GM20000 (cell line): ENCODE measurements around the gene CNNM3.

Source experiments
- DNase-seq: peaks from one replicate; pipeline ENCODE4 v3.0.0; 2012; ENCODE audit warnings: low spot score
- CTCF ChIP-seq: IDR thresholded peaks from 2 replicates; pipeline ENCODE4 v1.5.1; 2012; ENCODE audit warnings: mild to moderate bottlenecking, control low read depth; ENCODE audit errors: extremely low read depth, missing control alignments

CNNM3 gene

DNA sequence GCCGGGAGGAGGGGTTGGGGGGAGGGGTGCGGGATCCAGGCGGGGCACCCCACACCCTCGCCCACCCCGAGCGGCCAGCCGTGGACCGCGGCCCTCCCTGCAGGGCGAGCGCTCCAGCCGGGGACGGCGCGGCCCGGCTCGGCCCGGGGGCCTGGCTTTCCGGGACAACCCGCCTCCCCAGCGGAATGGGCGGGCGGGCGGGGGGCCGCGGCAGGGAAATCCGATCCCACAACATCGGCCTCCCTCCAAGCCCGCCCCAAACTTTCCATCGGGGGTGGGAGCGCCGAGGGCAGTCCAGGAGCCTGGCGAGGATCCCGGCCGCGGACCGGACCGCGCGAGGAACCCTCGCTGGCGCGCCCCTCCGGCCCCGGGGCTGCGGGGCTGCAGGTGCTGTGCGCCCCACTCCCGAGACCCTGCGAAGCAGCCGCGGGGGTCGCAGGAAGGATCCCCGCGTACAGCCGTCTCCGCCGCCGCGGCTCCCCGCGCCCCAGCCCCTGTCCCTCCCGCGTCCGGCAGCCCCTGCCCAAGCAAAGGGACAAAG lies 53.3 kb downstream of the CNNM3 start:
- no peak for TF ChIP-seq CTCF

GRCh38 chr2:96869822-96870625 lies 54.0 kb downstream of the CNNM3 start, which contains the start of gene SEMA4C:
Gene SEMA4C (minus strand): TSS chr2:96870080. CDS start chr2:96867886, 2,194 bp downstream.
- DNase-seq, result peak; percentile 82
- no peak for TF ChIP-seq CTCF

More for the DNA sequence above, 53.3 kb downstream of the CNNM3 start:
- DNase-seq, result no peak

DNA sequence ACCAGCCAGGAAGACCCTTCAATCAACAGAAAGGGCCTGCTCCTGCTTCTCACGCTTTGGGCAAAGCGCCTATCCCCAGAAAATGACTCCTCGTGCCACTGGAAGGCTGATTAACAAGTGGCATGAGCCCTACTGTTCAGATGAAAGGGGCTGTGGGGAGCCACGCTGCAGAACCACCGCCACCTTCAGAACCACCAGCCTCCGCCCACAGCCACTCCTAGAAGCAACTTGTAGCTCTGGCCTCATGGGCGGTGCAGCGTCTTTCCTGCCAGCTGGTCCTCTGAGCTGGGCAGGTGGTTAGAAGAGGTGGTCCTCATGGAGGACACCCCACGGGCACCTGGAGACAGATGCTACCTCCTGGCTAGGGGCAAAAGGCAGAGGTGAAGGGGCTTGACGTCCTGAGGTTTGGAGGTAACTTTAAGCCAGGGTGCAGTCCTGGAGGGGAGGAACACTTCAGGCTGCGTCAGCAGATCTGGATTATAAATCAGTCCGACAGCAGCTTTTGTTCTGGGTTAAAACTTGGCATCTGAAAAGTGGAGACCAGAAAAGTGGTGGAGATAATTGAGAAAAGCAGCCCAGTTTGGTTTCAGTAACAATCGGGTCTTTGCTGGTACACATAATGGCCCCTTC lies 54.7 kb downstream of the CNNM3 start:
- no peak for TF ChIP-seq CTCF
- DNase-seq, result no peak

DNA sequence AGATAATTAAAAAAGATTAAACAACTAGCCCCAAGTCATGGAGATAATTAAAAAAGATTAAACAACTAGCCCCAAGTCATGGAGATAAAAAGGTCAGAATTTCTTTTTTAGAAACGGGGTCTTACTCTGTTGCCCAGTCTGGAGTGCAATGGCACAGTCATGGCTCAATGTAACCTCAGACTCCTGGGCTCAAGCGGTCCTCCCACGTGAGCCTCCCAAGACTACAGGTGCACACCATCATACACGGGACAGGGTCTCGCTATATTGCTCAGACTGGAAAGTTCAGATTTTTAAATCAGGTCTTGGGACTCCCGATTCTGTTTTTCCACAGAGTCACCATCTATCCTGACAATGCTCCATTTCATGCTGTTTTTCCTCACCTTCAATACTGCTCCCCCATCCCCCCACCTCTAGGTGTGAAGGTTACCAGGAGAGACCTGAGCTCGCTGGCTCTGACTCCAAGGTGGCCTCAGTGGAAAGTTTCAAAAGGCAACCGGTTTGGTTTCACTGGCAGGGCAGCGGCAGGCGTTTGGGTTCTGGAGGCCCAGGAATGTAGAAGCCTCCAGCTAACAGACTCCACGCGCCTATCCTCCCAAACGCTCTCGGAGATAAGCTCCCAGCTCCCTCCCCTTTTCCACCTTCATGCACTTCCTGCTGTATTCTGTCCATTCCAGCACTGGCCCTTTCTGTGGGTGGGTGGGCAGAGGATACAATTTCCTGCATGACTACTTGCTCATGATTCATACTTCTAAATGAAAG lies 56.7 kb downstream of the CNNM3 start:
- DNase-seq, result no peak
- no peak for TF ChIP-seq CTCF

- no peak for TF ChIP-seq CTCF
- DNase-seq, result no peak
Observed at GRCh38 chr2:96873651-96874096, 57.6 kb downstream of the CNNM3 start.

DNA sequence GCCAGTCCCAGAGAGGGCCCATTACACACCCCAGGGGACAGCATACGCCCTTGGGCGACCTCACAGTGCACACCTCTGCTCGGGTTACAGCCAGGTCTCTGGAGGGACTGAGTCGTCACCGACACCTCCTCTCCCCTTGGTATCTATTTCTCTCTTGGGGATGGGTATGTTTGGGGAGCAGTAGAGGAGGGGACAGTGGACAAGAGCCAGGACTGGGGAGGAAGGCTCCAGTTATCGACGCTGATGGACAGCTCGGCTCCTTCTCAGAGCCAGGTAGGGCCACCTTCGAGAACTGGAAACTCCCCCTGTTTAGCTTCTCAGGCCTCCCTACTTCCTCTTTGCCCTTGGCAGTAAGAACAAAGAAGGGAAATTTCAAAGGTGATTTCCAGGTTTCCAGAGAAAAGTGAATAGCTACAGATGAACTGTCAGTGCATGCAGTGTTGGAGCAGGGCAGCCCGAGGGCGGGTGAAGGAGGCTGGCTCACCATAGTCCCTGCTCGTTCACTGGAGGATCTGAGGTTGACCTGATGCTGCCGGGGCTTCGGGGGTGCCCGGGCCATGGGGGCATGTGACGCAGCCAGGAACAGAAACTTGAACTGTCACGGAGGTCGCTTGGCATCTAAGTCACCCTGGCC lies 58.2 kb downstream of the CNNM3 start:
- peak; percentile 58 for DNase-seq
- no peak for TF ChIP-seq CTCF
